ENCODE data around the gene CFAP119.

Gene CFAP119

DNA sequence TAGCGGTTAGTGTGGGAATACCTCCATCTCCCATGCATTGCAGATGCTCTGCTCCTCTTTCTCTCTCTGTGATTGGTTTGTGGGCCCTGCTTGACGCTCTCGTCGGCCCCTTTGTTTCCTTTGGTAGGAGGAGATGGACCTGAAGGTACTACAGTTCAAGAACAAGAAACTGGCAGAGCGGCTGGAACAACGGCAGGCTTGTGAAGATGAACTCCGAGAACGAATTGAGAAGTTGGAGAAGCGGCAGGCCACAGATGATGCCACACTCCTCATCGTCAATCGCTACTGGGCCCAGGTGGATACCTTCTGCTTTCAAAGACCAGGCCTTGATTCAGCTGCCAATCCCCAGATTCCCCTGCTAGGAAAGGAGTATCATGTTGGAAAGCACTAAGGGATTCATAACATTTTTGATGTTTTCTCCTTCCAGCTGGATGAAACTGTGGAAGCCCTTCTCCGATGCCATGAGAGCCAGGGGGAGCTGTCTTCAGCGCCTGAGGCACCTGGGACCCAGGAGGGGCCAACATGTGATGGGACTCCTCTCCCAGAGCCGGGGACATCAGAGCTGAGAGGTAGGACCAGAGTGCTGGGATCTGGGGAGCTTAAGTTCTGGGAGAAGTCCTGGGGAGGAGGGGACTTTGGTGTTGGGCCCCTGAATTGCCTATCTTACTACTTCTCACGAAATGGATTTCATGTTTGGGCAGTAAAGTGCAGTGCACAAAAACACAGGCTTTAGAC, 1.3 kb upstream of the CFAP119 start:
- no peak for DNase-seq

- peak in 1 of 14 donors; percentile 9 for DNase-seq
These were observed 385 bp downstream of the CFAP119 start for GRCh38 chr16:30761427-30761927.

GRCh38 chr16:30760577-30761426, 1.1 kb downstream of the CFAP119 start:
- DNase-seq = no peak

DNA sequence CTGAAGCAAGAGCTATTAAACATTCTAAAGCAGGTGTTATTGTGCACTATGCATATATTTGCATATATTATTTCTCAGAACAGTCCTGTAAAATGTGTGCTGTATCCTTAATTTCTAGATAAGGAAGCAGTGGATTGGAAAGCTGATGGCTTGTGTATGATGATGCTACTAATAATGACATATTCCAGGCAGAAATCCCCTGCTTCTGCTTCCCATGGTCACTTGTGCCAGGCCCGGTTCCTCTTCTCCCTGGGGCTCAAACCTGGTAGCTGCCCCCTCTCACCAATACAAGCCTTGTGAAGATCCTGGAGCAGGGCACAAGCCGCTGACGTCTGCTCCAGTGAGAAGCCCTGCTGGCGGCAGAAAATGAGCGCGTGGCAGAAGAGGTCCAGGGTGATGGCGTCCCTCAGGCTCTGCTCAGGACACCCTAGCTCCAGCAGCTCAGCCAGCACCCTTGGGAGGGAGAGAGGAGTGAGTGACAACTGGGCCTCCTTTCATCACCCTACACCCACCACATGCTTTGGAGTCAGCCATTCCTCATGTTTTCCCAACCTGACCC, 1.8 kb downstream of the CFAP119 start:
- no peak for DNase-seq

DNA sequence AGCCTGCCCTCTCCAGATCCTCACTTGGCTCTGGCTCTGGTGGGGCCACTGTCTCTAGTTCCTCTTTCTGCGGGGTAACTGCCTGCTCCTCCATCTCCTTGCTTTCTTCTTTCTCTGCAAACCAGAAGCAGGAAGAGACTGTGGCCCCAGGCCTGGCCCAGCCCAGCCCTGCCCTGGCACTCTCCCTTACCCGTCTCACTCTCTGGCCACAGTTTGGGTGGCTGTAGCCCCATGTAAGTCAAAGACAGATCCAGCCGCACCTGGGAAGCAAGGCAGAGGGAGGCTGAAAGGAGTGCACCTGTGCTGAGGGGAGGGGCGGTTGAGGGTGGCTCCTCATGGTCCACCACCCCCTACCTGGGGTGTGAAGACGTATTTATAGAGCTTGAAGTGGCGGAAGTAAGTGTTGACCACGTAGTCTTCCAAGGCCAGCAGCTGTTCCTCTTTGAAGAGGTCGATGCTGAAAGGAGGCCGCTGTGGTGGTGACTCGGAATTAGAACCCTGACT, 2.8 kb downstream of the CFAP119 start:
- DNase-seq = peak in 4 of 14 donors; percentile 10 to 26 (median 16)

DNA sequence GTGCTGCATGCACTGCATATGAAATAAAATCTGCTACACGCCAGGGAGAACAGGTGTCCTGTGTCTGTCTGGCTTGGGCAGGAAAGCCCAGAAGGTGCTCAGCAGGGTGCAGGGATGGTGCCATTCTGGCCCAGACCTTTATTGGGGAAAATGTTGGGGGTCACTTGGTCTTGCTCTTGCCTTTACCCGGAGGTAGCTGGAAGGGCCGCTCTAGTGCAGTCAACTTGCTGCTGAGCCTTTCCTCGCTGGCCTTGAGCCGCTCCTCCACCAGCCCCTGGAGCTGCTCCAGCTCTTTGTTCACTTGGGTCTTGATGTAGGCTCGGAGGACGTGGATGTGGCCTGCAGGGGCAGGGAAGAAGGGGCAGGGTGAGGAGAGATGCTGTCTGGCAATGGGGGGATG, 4.5 kb downstream of the CFAP119 start:
- peak in 1 of 14 donors; percentile 52 for DNase-seq

- DNase-seq = no peak
These were observed 5.1 kb downstream of the CFAP119 start for GRCh38 chr16:30756781-30757100.

DNA sequence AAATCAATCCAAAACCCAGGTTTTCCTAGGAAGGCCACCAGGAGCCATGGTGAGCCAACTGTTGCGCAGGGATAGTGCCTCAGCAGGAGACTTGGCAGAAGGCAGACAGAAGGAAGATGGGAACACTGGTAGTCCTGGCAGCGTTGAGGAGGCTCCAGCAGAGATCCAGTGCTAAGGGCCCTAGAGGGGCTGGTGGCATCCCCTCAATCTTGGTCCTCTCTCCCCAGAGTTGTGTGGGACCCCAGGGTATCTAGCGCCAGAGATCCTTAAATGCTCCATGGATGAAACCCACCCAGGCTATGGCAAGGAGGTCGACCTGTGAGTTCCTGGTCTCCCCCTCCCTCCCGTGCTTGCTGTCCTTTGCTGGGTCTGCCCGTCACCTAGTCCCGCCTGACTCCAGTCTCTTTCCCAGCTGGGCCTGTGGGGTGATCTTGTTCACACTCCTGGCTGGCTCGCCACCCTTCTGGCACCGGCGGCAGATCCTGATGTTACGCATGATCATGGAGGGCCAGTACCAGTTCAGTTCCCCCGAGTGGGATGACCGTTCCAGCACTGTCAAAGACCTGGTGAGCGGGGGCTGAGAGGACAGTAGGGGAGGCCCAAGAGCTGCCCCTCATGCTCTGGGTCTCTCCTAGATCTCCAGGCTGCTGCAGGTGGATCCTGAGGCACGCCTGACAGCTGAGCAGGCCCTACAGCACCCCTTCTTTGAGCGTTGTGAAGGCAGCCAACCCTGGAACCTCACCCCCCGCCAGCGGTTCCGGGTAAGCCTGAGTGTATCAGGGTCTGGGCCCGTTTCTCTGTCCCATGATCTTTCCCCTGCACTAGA, 5.7 kb downstream of the CFAP119 start:
- no peak for DNase-seq

DNA sequence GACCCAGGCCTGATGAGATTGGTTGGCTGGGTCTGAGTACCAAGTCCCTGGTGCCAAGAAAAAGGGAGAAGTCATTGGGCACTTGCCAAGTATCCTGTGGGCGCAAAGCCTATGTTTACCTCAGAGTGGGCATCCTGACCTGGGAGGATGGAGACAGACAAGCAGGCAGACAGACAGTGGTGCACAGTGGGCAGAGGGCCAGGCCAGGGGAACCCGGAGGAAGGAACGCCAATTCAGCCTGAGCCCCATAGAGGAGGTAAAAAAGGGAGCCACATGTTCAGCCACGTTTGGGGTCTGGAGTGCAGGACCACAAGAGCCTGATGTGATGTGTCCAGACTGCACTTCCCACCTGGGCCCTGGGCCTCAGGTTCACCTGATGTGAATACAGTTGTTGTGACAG, 8.3 kb downstream of the CFAP119 start:
- no peak for DNase-seq

DNA sequence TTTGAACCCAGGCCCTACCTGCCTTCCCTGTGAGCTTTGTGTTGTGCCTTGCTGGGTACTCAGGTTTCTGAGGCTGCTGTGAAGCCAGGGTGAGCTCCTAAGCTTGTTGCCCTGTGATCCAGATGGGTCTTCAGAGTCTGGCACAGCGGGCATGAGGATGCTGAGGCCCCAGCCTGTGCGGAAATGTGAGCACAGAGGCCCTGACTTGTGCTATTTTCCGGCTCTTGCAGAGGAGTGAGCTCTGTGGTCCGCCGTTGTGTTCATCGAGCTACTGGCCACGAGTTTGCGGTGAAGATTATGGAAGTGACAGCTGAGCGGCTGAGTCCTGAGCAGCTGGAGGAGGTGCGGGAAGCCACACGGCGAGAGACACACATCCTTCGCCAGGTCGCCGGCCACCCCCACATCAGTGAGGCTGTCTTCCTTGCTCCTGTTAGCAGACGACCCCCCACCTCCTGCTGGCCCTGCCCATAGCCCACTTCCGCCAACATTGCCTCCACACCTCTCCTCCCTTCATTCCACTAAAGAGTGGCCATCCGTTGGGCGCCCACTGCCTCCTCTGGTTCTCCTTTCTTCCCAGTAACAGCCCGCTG, 10.9 kb downstream of the CFAP119 start:
- DNase-seq = no peak

- no peak for DNase-seq
These were observed 11.7 kb downstream of the CFAP119 start for GRCh38 chr16:30750201-30750600.

DNA sequence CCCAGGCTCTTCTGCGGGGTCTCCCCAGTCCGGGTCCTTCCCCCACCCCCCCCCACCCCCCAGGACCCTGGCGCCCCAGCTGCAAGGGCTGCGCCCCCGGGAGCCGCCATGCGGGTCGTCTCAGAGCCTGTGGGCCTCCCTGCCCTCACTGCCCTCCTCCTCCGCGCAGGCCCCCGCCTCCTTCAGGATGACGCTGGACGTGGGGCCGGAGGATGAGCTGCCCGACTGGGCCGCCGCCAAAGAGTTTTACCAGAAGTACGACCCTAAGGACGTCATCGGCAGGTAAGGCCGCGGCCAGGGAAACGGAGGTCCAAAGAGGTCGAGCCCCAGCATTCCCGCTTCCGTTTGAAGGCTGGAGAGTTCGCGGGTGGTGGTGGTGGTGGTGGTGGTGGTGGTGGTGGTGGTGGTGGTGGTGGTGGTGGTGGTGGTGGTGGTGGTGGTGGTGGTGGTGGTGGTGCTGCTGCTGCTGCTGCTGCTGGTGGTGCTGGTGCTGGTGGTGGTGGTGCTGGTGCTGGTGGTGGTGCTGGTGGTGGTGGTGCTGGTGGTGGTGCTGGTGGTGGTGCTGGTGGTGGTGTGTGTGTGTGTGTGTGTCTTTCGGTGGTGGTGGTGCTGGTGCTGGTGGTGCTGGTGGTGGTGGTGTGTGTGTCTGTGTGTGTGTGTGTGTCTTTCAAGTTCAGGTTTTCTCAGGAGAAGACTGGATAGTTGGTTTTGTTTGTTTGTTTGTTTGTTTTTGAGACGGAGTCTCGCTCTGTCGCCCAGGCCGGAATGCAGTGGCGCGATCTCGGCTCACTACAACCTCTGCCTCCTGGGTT, 13.0 kb downstream of the CFAP119 start:
- DNase-seq = peak in 1 of 14 donors; percentile 55

GRCh38 chr16:30747799-30748633, 13.8 kb downstream of the CFAP119 start, which contains the start of gene PHKG2:
Gene PHKG2, plus strand, starts transcription at chr16:30748425. Its CDS starts 396 bp downstream, at chr16:30748821.
- DNase-seq = peak; percentile 81 to 98 (median 96)

- no peak for DNase-seq
These were observed 14.5 kb downstream of the CFAP119 start for GRCh38 chr16:30747331-30747730.

DNA sequence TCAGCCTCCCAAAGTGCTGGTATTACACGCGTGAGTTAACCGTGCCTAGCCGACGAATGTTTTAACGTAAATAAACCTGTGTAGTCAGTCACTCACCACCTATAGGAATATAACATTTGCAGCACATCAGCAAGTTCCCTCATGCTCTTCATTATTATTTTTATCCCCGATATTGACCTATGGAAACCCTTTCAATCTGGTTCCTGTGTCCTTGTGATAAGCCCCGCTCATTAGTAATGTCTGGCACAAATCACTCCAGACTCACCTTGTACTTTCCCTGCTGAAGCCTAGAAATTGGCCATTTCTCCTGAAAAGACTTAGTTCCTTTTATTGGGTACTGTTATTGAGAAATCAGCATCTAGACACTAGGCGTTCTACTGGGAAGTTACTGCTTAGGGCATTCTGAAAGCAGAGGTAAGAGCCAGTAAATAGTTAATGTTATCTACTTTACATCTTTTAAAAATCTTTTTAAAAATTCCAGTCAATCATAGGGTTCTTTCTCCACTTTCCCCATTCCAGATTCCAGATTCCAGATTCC, 15.2 kb downstream of the CFAP119 start:
- no peak for DNase-seq

GRCh38 chr16:30745082-30745481, 16.8 kb downstream of the CFAP119 start:
- DNase-seq = no peak

DNA sequence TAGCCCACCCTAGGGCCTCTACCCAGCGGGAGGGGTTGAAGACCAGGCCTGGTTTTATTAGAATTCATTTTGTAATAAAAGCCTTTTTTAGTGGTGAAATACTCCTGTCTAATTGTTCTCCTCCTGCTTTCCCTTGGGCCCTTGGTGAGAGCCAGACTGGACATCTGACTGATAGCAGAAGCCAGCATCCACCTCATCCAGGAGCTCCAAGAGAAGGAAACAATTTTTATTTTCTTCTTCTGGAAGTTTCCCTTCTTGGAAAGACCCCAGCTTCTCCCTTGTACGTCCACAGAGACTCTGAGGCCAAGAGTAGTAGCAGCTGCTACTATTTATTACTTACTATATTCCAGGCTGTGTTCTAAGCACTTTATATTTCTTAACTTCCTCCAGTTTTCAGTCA, 17.7 kb downstream of the CFAP119 start:
- no peak for DNase-seq

DNA sequence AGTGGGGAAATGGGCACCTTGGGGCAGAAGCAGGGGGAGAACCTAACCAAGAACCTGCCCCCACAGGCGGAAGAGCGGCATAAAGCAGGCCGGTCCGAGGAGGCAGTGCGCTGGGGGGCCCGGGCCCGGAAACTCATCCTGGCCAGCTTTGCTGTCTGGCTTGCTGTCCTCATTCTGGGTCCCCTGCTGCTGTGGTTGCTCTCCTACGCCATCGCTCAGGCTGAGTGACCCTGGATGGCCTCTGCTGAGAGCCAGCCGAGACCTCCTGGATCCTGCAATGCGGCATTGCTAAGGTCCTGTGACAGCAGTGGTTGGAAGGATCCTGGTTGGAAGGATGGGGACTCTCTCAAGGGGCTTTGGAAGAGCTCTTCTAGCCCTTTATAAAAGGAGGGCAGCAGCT, 18.1 kb downstream of the CFAP119 start:
- no peak for DNase-seq

DNA sequence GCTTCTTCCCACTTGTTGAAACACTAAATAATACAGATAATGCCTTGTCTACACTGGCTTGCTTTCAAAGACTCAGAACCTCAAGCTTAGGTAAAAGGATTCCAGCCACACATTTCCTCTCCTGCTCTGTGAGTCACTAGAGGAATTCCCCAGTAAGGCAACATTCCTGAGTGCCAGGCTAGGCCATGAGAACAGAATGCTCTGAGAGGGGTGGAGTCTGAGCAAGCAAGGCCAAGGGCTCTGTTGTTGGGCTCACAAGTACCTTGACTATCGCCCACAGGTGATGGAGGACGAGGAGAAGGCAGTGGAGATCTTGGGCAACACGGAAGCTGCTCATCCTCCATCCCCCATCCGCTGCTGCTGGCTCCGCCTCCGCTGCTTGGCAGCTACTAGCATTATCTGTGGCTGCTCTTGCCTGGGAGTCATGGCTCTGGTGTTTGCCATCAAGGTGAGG, 20.4 kb downstream of the CFAP119 start:
- no peak for DNase-seq
